Endothelial cell of umbilical vein (primary cell): ENCODE results near the gene MALL.

ENCODE experiments used
- CTCF ChIP-seq, 2 donors: IDR thresholded peaks; 1 replicate in 1 of 2; 2 replicates in 1 of 2; pipeline ENCODE4 v1.5.1; 2011; ENCODE audit warnings: low read length in 2 of 2, mild to moderate bottlenecking in 2 of 2, moderate library complexity in 2 of 2, control low read depth in 1 of 2, inconsistent platforms in 1 of 2, low read depth in 1 of 2; ENCODE audit not compliant: insufficient read depth in 1 of 2; ENCODE audit errors: extremely low read depth in 1 of 2
- EZH2 ChIP-seq: IDR thresholded peaks from 2 replicates; pipeline ENCODE4 v1.6.1; 2012; ENCODE audit warnings: borderline replicate concordance, low read depth, mild to moderate bottlenecking, moderate library complexity, low read length, inconsistent platforms; ENCODE audit not compliant: severe bottlenecking
- POLR2A ChIP-seq: IDR thresholded peaks from 2 replicates; pipeline ENCODE4 v1.6.1; 2012; ENCODE audit warnings: low read depth, mild to moderate bottlenecking, control low read depth, low read length
- POLR2AphosphoS5 ChIP-seq: IDR thresholded peaks from 2 replicates; pipeline ENCODE4 v1.6.1; 2012; ENCODE audit warnings: low read depth, mild to moderate bottlenecking, control low read depth, low read length, moderate library complexity; ENCODE audit not compliant: insufficient read depth
- TF ChIP-seq, protein P1 (sequence below): IDR thresholded peaks from 2 replicates; pipeline ENCODE4 v1.6.1; 2011; ENCODE audit not compliant: insufficient read depth, insufficient read length

GRCh38 chr2:110099038-110099425 lies 16.6 kb downstream of the MALL start:
- TF ChIP-seq EZH2 (no peak), CTCF (IDR thresholded peaks at IDR 0.05; ENCODE audit: extremely low read depth in 1 of 2, insufficient read depth in 1 of 2, low read depth in 1 of 2, low read length in 2 of 2) (no peak), POLR2A (no peak), POLR2AphosphoS5 (no peak)
- TF ChIP-seq, protein P1, sequence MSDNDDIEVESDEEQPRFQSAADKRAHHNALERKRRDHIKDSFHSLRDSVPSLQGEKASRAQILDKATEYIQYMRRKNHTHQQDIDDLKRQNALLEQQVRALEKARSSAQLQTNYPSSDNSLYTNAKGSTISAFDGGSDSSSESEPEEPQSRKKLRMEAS = no peak
